Measurements from ENCODE around the gene FOXN3.
"Not testable (repeated sequence)": the region's sequence is repeated elsewhere in the genome, so short reads cannot be mapped to it uniquely, and the experiment has no call there.

FOXN3 gene

DNA sequence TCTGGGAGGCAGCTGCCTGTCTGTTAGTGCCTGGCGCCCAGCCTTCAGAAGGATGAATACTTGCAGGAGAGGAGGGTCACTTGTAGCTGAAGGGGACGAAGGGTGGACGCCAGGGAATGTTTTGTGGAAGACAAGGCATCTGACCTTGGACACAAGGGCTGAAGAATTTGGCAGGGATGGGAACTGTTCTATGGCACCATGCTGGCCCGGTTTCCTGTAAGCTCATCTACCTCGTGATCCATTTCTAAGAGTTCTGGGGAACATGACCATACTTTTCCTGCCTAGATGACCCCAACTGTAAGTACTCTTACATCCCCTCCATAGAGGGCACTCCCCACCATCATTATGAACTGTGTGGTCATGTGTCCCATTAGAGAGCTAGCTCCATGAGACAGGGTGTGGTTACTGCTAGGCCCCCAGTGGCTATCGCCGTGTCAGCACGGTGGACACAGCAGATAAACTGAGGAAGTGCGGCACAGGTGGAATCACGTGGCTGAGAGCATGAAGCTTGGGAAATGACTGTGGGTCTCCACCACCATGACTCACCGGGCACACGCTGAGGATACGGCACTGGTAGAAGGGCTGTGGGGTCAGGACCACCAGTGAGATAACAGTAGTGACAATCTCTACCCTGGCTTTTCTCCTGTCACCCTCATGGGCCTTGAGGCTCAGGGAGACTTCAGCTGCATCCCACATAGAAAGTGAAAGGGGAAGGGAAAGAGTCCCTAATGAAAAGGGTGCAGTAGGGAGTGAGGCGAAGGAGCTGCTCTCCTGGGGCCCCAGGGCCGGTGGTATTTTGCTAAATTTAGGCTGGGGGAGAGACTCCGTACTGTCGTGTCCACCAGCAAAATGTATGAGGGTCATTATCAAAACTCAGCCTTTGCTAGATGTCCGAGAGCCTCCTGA lies 252.6 kb downstream of the FOXN3 start:
- DNase-seq (ENCODE audit: low read depth): no peak

- DNase-seq (ENCODE audit: low read depth): no peak
Observed at GRCh38 chr14:89163031-89163636, 253.9 kb downstream of the FOXN3 start.

GRCh38 chr14:89162586-89162985 lies 254.4 kb downstream of the FOXN3 start:
- no peak for DNase-seq (ENCODE audit: low read depth)

DNA sequence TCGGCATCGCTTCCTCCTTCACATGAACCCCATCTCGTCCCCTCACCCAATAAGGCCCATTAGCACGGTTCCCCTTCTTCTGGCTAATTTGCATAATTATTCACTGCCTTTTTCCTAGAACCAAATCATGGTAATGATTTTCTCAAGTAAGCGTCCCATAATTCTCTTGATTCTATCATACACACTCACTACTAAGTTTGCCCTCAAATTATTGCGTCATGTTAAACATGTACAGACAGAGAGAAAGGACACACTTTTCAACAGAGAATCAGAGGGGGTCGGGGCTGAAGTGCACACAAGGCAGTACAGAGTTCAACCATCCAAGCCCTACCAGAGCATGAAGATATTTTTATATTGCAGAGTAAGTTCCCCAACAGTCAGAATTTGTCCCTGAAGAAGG lies 256.6 kb downstream of the FOXN3 start:
- no peak for DNase-seq (ENCODE audit: low read depth)

DNA sequence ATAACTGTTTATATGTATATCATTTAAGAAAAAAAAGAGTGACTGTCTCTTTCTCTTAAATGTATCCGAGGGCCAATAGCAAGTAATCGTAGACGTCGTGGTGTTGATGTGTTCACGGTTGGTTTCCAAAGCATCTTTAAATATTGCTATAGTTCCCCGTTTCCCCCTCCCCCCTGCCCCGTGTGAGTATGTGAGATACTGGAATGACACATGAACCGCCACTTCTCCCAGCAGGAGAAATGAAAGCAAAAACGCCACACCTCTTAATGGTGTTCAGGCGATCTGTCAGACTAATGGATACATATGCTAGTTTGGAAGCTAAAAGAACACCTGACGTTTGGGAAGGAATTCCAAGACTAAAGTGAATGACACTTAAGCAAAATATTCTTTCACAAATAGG lies 258.3 kb downstream of the FOXN3 start:
- DNase-seq (ENCODE audit: low read depth): no peak

DNA sequence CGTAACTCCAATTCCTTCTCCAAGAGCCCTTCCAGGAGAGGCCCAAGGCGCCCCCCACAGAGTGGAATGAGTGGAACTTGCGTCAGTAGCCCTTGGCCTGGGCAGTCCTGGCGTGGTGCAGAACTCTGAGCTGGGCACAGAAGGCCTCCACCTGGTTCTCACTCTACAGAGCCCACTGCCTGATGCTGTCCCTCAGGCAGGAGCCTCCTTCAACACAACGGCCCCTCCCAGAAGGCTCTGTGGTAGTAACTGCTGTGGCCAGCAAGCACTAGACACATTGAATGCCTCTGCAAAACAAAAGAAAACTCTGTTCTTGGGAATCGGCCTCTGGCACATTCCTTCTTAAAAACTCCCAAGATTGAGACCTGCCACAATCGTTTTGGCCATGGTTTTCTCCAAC lies 258.9 kb downstream of the FOXN3 start:
- DNase-seq (ENCODE audit: low read depth): not testable (repeated sequence)

DNA sequence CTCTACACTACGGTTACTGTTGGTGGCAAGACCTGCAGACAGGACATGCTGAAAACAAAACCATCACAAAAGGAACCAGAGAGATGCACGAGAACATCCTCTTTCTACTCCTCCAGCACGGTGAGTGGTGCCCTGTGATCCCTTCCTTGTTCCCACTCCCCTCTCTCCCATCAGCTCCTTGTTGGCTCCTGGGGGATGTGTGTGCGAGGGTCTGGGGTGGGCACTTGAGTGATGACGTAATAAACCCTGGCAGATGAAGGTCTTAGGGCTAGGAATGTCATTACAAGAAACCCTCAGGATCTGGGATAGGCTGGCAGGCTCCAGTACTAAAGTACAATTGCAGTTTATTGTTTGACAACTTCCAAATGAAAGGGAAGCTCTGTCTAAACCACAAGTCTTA lies 261.5 kb downstream of the FOXN3 start:
- DNase-seq (ENCODE audit: low read depth): no peak

GRCh38 chr14:89151693-89152092 lies 265.3 kb downstream of the FOXN3 start:
- DNase-seq (ENCODE audit: low read depth): not testable (repeated sequence)

GRCh38 chr14:89146274-89146673 lies 270.8 kb downstream of the FOXN3 start:
- DNase-seq (ENCODE audit: low read depth): no peak

DNA sequence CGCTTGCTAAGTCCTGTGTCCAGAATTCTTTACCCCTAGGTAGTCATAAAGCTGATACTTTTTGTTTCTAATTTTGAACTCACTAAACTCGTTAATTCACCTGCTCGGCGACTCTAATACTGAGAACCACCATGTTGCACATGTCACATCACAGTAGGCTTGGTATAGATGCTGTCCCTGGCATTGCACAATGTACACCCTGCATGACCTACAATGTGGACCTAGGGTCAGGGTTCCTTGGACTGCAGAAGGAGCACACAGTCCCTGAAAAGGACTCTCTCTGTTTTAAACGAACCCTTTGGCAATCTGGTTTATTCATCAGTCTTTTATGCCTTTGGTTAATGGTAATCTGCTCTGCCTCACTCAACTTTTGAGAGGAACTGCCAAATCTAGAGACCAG lies 272.4 kb downstream of the FOXN3 start:
- no peak for DNase-seq (ENCODE audit: low read depth)

DNA sequence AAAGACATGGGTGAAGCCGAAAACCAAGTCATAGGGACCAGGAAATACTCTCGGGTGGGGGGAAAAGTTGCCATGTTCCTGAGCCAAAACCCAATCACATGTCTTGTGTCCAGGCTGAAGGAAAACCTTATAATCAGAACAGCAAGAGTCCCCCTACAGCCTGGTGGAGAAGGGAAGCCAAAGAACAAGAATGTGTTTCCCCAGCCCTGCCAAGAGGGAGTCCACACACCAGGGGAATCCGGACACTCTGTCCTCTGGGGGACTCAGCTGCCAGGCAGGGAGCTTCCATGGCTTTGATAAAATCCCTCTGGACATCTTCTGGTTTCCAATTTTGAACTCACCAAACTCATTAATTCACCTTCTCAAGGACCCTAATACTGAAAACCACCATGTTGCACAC lies 273.0 kb downstream of the FOXN3 start:
- no peak for DNase-seq (ENCODE audit: low read depth)

DNA sequence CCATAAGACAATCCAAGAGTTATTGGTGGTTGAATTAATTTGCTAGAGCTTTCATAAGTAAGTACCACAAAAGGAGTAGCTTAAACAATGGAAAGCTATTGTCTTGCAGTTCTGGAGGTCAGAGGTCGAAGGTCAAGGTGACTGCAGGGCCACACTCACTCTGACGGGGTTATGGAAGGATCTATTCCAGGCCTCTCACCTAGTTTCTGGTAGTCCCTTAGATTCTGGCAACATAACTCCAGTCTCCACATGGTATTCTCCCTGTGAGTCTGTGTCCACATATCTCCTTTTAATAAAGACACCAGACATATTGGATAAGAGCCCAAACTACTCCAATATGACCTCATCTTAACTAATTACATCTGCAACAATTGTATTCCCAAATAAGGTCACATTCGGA lies 273.4 kb downstream of the FOXN3 start:
- DNase-seq (ENCODE audit: low read depth): no peak

DNA sequence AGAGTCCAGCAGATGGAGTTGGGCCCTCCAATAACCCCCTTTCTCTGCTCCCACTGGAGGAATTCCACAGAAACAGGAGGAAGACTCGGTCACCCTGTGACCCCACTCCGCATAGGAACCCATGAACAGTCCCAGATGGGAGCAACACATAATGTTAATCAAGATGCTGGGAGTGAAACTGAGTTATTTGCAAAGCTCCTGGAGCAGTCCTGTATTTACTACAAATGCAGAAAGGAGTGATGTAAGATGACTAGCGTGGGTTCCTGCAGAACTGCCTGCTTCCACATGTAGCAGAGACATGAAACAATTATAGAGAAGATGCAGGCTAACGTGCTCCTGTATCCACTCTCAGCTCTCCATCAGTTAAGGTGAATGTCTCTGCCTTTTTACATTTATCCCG lies 274.7 kb downstream of the FOXN3 start:
- DNase-seq (ENCODE audit: low read depth): no peak

- no peak for DNase-seq (ENCODE audit: low read depth)
Observed at GRCh38 chr14:89141862-89142261, 275.2 kb downstream of the FOXN3 start.

GRCh38 chr14:89140326-89140725 lies 276.7 kb downstream of the FOXN3 start:
- DNase-seq (ENCODE audit: low read depth): no peak

- no peak for DNase-seq (ENCODE audit: low read depth)
Observed at GRCh38 chr14:89139404-89140247, 277.4 kb downstream of the FOXN3 start.

- no peak for DNase-seq (ENCODE audit: low read depth)
Observed at GRCh38 chr14:89138846-89139245, 278.2 kb downstream of the FOXN3 start.

GRCh38 chr14:89137526-89138163 lies 279.4 kb downstream of the FOXN3 start:
- no peak for DNase-seq (ENCODE audit: low read depth)

DNA sequence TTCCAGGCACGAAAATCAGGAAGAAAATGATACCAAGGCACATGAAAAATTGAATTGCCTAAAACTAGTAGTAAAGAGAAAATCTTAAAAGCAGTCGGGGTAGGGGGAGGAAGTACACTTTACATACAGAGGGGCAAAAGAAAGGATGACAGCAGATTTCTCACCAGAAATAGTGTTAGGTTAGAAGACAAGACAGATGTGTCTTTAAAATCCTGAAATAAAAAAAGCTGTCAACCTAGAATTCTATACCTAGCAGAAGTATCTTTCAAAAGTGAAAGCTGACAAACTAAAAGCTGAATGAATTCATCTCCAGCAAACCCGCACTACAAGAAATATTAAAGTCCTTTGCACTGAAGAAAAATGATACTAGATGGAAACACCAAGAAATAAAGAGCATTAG lies 280.4 kb downstream of the FOXN3 start:
- no peak for DNase-seq (ENCODE audit: low read depth)

- no peak for DNase-seq (ENCODE audit: low read depth)
Observed at GRCh38 chr14:89134640-89135039, 282.4 kb downstream of the FOXN3 start.

DNA sequence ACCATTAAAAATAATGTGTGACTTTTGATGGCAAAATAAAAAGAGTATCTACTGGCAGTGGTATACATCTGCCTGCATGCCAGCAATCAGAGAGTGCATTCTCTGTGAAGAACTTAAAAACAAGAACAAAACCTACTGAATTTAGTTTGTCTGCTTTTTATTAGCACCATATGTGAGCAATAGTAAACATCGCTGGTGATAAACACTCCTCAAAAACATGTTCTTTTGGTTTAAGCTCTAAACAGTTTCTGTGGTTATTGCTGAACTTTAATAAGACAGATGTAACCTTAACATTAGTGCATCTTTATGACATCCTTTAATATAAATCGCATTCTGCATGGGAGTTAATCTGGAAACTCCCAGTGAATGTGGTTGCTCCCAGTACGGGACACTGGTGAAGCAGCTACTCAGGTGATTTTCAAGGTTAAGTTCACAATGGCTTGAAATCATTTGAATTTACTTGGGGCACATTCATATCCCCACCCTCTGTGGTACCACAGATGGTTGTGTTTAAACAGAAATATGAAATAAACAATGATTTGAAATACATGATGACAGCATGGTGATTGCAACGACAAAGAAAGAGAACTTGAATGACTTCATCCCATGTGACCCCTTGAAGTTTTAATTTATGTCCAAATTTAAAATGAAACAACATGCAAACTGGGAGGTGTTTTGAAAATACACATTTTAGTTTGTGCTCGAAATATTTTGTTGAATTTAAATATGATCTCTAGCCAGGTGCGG lies 285.9 kb downstream of the FOXN3 start:
- DNase-seq (ENCODE audit: low read depth): no peak

GRCh38 chr14:89129570-89129969 lies 287.5 kb downstream of the FOXN3 start:
- no peak for DNase-seq (ENCODE audit: low read depth)

Data from activated T-cell treated with anti-CD3 and anti-CD28 coated beads for 48 hours (primary cell).